Measurements from ENCODE around the gene CACNA1I.

DNA sequence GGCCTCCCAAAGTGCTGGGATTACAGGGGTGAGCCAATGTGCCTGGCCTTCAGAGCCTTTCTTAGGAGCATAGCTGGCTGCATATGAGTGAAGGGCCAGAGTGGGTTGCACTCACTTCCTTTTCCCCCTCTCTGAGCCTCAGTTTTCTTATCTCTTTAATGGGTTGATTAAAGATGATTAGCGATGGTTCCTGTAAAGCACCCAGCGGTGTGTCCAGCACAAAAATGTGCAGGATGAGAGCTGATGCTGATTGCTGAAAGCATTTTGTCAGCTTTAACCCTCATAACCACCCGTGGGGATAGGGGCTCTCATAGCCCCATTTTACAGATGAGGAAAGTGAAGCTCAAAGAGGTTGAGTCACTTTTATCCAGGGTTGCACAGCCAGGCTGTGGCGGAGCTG is 5.5 kb downstream of the CACNA1I start:
- TF ChIP-seq CTCF (IDR thresholded peaks at IDR 0.05) (no peak), NRF1 (IDR thresholded peaks at IDR 0.05; ENCODE audit: low read depth, low read length) (no peak), EP300 (IDR thresholded peaks at IDR 0.05; ENCODE audit: borderline replicate concordance in 1 of 2, low read depth in 1 of 2, low read length in 1 of 2) (no peak), POLR2AphosphoS5 (IDR thresholded peaks at IDR 0.05; ENCODE audit: low read depth, low read length) (no peak), SMC3 (IDR thresholded peaks at IDR 0.05; ENCODE audit: low read depth, low read length) (no peak), CHD2 (IDR thresholded peaks at IDR 0.05; ENCODE audit: low read length, partially characterized antibody) (no peak), EZH2phosphoT487 (IDR thresholded peaks at IDR 0.05; ENCODE audit: borderline replicate concordance, low read depth) (no peak), TAF1 (IDR thresholded peaks at IDR 0.05; ENCODE audit: borderline replicate concordance, low read depth, low read length) (no peak), MXI1 (IDR thresholded peaks at IDR 0.05; ENCODE audit: low read depth, low read length) (no peak), YY1 (IDR thresholded peaks at IDR 0.05; ENCODE audit: low read depth) (no peak), TCF12 (IDR thresholded peaks at IDR 0.05) (no peak)
- TF ChIP-seq, protein P1, sequence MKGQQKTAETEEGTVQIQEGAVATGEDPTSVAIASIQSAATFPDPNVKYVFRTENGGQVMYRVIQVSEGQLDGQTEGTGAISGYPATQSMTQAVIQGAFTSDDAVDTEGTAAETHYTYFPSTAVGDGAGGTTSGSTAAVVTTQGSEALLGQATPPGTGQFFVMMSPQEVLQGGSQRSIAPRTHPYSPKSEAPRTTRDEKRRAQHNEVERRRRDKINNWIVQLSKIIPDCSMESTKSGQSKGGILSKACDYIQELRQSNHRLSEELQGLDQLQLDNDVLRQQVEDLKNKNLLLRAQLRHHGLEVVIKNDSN (IDR thresholded peaks at IDR 0.05; ENCODE audit: borderline replicate concordance, low read depth), result no peak
- TF ChIP-seq, protein P2, sequence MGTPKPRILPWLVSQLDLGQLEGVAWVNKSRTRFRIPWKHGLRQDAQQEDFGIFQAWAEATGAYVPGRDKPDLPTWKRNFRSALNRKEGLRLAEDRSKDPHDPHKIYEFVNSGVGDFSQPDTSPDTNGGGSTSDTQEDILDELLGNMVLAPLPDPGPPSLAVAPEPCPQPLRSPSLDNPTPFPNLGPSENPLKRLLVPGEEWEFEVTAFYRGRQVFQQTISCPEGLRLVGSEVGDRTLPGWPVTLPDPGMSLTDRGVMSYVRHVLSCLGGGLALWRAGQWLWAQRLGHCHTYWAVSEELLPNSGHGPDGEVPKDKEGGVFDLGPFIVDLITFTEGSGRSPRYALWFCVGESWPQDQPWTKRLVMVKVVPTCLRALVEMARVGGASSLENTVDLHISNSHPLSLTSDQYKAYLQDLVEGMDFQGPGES (IDR thresholded peaks at IDR 0.05; ENCODE audit: low read depth, low read length), result no peak

Data from SK-N-SH (cell line).